ENCODE results near the gene SPAG7. TPM values are rescaled to one million over a fixed set of nuclear protein-coding genes. Genes with fewer than 3 reads are reported as not detected.

SPAG7 gene
- total and polyA plus RNA-seq, 4 donors: 18.6 to 66.3 (median 26.0) TPM

DNA sequence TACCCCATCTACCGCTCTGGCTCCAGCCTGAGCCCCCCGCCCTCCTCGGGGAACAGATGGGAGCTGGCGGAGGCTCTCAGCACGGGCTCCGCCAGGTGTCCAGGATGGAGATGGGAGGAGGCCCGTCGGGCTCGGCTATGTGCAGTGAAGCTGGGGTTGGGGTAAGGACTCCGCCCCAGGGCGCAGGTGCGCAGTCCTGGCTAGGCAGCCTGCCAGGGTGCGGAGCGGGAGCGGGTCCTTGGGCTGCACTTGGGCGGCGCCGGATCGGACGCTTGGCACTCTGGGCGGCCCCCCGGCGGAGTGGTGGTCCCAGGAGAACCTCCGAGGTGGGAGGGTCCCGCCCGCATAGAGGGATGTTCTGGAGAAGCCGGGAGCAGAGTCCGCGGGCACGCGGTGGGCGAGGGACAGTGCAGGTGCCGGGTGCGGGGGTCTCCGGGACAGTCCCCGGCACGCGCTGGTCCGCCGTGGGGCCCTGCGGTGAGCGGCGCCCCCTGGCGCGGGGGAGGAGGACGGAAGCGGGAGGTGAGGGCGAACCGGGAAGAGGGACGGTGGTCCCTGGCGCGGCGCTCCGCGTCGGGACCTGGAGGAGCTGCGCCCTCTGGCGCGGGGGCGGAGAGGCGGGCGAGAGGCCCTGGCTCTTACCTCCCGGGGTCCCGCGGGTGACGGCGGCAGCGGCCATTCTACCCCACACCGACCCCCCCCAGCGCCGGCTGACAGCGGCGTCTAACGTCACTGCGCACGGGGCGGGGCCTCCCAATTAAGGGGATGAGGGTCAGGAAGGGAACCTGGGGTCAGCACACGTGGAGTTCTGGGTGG is 19.5 kb upstream of the SPAG7 start, which contains the start of gene CAMTA2:
Gene CAMTA2, minus strand, starts transcription at position 725 of the 816 bp plus-strand sequence. CDS start 1,453 bp downstream, outside the sequence.
- TF ChIP-seq FOXA1 (IDR thresholded peaks at IDR 0.05) (no peak), HNF4G (IDR thresholded peaks at IDR 0.05) (no peak), HNF4A (conservative IDR thresholded peaks at IDR 0.05) (peak in 1 of 2 donors; percentile 37), SP1 (IDR thresholded peaks at IDR 0.05) (peak; percentile 36), YY1 (IDR thresholded peaks at IDR 0.05) (peak; percentile 70), NR2F2 (IDR thresholded peaks at IDR 0.05) (no peak), RXRA (IDR thresholded peaks at IDR 0.05) (peak; percentile 55 to 65), TAF1 (conservative IDR thresholded peaks at IDR 0.05) (no peak), RAD21 (IDR thresholded peaks at IDR 0.05) (peak in 1 of 2 donors; percentile 39), FOXA2 (IDR thresholded peaks at IDR 0.05) (no peak)
- TF ChIP-seq, protein P1, sequence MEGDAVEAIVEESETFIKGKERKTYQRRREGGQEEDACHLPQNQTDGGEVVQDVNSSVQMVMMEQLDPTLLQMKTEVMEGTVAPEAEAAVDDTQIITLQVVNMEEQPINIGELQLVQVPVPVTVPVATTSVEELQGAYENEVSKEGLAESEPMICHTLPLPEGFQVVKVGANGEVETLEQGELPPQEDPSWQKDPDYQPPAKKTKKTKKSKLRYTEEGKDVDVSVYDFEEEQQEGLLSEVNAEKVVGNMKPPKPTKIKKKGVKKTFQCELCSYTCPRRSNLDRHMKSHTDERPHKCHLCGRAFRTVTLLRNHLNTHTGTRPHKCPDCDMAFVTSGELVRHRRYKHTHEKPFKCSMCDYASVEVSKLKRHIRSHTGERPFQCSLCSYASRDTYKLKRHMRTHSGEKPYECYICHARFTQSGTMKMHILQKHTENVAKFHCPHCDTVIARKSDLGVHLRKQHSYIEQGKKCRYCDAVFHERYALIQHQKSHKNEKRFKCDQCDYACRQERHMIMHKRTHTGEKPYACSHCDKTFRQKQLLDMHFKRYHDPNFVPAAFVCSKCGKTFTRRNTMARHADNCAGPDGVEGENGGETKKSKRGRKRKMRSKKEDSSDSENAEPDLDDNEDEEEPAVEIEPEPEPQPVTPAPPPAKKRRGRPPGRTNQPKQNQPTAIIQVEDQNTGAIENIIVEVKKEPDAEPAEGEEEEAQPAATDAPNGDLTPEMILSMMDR (IDR thresholded peaks at IDR 0.05; ENCODE audit: low read depth, low read length, missing input control): peak; percentile 38
- TF ChIP-seq, protein P2, sequence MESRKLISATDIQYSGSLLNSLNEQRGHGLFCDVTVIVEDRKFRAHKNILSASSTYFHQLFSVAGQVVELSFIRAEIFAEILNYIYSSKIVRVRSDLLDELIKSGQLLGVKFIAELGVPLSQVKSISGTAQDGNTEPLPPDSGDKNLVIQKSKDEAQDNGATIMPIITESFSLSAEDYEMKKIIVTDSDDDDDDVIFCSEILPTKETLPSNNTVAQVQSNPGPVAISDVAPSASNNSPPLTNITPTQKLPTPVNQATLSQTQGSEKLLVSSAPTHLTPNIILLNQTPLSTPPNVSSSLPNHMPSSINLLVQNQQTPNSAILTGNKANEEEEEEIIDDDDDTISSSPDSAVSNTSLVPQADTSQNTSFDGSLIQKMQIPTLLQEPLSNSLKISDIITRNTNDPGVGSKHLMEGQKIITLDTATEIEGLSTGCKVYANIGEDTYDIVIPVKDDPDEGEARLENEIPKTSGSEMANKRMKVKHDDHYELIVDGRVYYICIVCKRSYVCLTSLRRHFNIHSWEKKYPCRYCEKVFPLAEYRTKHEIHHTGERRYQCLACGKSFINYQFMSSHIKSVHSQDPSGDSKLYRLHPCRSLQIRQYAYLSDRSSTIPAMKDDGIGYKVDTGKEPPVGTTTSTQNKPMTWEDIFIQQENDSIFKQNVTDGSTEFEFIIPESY (IDR thresholded peaks at IDR 0.05): no peak
- TF ChIP-seq, protein P3, sequence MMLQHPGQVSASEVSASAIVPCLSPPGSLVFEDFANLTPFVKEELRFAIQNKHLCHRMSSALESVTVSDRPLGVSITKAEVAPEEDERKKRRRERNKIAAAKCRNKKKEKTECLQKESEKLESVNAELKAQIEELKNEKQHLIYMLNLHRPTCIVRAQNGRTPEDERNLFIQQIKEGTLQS (IDR thresholded peaks at IDR 0.05): no peak
- H3K27ac ChIP-seq (ENCODE audit: low read depth in 1 of 2, low read length in 2 of 2): peak within 1 kb of the TSS; percentile 76 to 81
- H3K4me3 ChIP-seq (ENCODE audit: low read depth in 1 of 3, low read length in 3 of 3): peak within 1 kb of the TSS; percentile 18 to 84 (median 78)
- DNase-seq (ENCODE audit: low spot score): peak; percentile 87
- H3K27me3 ChIP-seq (ENCODE audit: control insufficient read depth in 4 of 4, insufficient read depth in 4 of 4, low read length in 3 of 4): no peaks in the 10 kb centered on the region
- H3K9ac ChIP-seq (ENCODE audit: low read depth in 1 of 2, low read length in 2 of 2): peak within 1 kb of the TSS; percentile 62 to 87
- 1% methylated on average over 78 of the region's 78 CpGs for WGBS
- H3K4me1 ChIP-seq (ENCODE audit: control insufficient read depth in 4 of 4, insufficient read depth in 4 of 4, low read length in 3 of 4): peaks cover 10 to 21% (median 15%) of the 10 kb centered on the region in 4 donors
- H3K36me3 ChIP-seq (ENCODE audit: control insufficient read depth in 4 of 4, insufficient read depth in 3 of 4, low read depth in 1 of 4, low read length in 3 of 4): peaks cover 2 to 10% (median 6%) of the 10 kb centered on the region in 4 donors
- H3K9me3 ChIP-seq (ENCODE audit: control insufficient read depth in 4 of 4, low read length in 3 of 4): no peaks in the 10 kb centered on the region

DNA sequence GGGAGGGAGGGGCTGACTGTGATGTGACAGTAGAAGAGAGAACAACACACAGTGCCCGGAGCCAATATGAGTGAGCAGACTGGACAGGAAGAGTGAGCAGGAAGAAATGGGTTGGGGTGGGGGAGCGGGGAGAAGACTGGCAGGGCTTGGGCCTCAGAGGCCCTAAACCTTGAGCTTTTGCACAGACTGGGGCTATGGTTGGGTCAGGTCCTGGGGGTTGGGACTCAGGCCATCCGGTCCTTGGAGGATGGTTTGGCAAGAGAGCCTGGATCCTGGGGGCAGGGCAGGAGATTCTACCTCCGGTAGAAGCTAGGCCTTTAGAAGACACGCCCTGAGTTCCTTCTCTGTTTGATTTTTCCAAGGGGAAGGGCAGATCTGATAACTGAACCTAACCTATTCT is 18.8 kb upstream of the SPAG7 start:
- peak overlapping the region; percentile 76 to 81 for H3K27ac ChIP-seq (ENCODE audit: low read depth in 1 of 2, low read length in 2 of 2)
- H3K4me3 ChIP-seq (ENCODE audit: low read depth in 1 of 3, low read length in 3 of 3): peak overlapping the region; percentile 18 to 84 (median 78)
- H3K9ac ChIP-seq (ENCODE audit: low read depth in 1 of 2, low read length in 2 of 2): peak overlapping the region in 1 of 2 donors; percentile 87
- TF ChIP-seq HNF4A (conservative IDR thresholded peaks at IDR 0.05): no peak
- peaks cover 2 to 13% (median 7%) of the 10 kb centered on the region in 4 donors for H3K36me3 ChIP-seq (ENCODE audit: control insufficient read depth in 4 of 4, insufficient read depth in 3 of 4, low read depth in 1 of 4, low read length in 3 of 4)
- 47% methylated on average over 5 of the region's 5 CpGs for WGBS
- peaks cover 10 to 21% (median 15%) of the 10 kb centered on the region in 4 donors for H3K4me1 ChIP-seq (ENCODE audit: control insufficient read depth in 4 of 4, insufficient read depth in 4 of 4, low read length in 3 of 4)
- DNase-seq (ENCODE audit: low spot score): no peak
- no peaks in the 10 kb centered on the region for H3K9me3 ChIP-seq (ENCODE audit: control insufficient read depth in 4 of 4, low read length in 3 of 4)
- H3K27me3 ChIP-seq (ENCODE audit: control insufficient read depth in 4 of 4, insufficient read depth in 4 of 4, low read length in 3 of 4): no peaks in the 10 kb centered on the region

DNA sequence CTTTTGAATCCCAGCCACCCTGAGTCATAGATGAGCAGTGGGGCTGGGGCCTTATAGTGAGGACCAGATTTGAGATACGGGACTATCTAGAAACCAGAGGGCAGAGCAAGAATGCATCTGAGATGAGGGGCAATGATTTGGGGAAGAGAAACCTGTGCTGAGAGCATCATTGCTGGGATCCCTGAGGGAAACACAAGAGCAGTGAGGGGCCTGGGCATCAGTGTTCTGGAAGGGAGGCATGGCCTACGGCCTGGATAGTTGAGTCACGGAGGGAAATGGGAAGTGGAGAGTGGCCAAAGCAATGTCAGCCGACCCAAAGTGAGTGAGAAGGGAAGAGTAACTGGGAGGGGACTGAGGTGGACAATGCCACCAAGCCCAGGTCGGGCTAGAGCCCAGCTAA is 14.7 kb upstream of the SPAG7 start:
- no peak overlapping the region for H3K27ac ChIP-seq (ENCODE audit: low read depth in 1 of 2, low read length in 2 of 2)
- H3K4me3 ChIP-seq (ENCODE audit: low read depth in 1 of 3, low read length in 3 of 3): no peak overlapping the region
- no peaks in the 10 kb centered on the region for H3K9me3 ChIP-seq (ENCODE audit: control insufficient read depth in 4 of 4, low read length in 3 of 4)
- WGBS: 81% methylated on average over 5 of the region's 5 CpGs
- H3K4me1 ChIP-seq (ENCODE audit: control insufficient read depth in 4 of 4, insufficient read depth in 4 of 4, low read length in 3 of 4): peaks cover 8 to 18% (median 12%) of the 10 kb centered on the region in 4 donors
- no peak for DNase-seq (ENCODE audit: low spot score)
- H3K27me3 ChIP-seq (ENCODE audit: control insufficient read depth in 4 of 4, insufficient read depth in 4 of 4, low read length in 3 of 4): no peaks in the 10 kb centered on the region
- no peak for TF ChIP-seq RAD21 (IDR thresholded peaks at IDR 0.05)
- TF ChIP-seq, protein P4, sequence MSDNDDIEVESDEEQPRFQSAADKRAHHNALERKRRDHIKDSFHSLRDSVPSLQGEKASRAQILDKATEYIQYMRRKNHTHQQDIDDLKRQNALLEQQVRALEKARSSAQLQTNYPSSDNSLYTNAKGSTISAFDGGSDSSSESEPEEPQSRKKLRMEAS (IDR thresholded peaks at IDR 0.05): no peak
- TF ChIP-seq, protein P2 (IDR thresholded peaks at IDR 0.05): no peak
- no peak overlapping the region for H3K9ac ChIP-seq (ENCODE audit: low read depth in 1 of 2, low read length in 2 of 2)
- peaks cover 6 to 31% (median 17%) of the 10 kb centered on the region in 4 donors for H3K36me3 ChIP-seq (ENCODE audit: control insufficient read depth in 4 of 4, insufficient read depth in 3 of 4, low read depth in 1 of 4, low read length in 3 of 4)
